GM19043 (cell line): ENCODE measurements around the gene FGD6.
"Not testable (repeated sequence)": the region's sequence is repeated elsewhere in the genome, so short reads cannot be mapped to it uniquely, and the experiment has no call there.

ENCODE experiments used
- ATAC-seq: cut with Tn5 transposase; IDR thresholded peaks from one replicate; pipeline ENCODE4 v1.9.1; 2021; ENCODE audit warnings: low read depth; ENCODE audit not compliant: unreplicated experiment

FGD6 gene

GRCh38 chr12:95217377-95218149, at the start of gene FGD6, which contains the start of gene VEZT:
Gene FGD6, minus strand, starts transcription at chr12:95217467. Its CDS starts 227 bp downstream, at chr12:95217240.
Gene VEZT, plus strand, starts transcription at chr12:95217807. Its CDS starts 44 bp downstream, at chr12:95217851.
- peak; percentile 87 for ATAC-seq

- ATAC-seq: no peak
Measured at GRCh38 chr12:95266254-95266653, 49.0 kb upstream of the FGD6 start.

- ATAC-seq: no peak
Measured at GRCh38 chr12:95265765-95266164, 48.5 kb upstream of the FGD6 start.

GRCh38 chr12:95262808-95263207, 45.5 kb upstream of the FGD6 start:
- ATAC-seq: no peak

GRCh38 chr12:95261109-95261508, 43.8 kb upstream of the FGD6 start:
- no peak for ATAC-seq

GRCh38 chr12:95259368-95259767, 42.1 kb upstream of the FGD6 start:
- ATAC-seq: no peak

GRCh38 chr12:95258803-95259202, 41.5 kb upstream of the FGD6 start:
- ATAC-seq: no peak

GRCh38 chr12:95258151-95258550, 40.9 kb upstream of the FGD6 start:
- ATAC-seq: no peak

GRCh38 chr12:95257541-95257940, 40.3 kb upstream of the FGD6 start:
- ATAC-seq: no peak

- ATAC-seq: no peak
Measured at GRCh38 chr12:95253386-95253785, 36.1 kb upstream of the FGD6 start.

GRCh38 chr12:95248604-95249360, 31.5 kb upstream of the FGD6 start:
- ATAC-seq: no peak

GRCh38 chr12:95248095-95248494, 30.8 kb upstream of the FGD6 start:
- ATAC-seq: no peak

- ATAC-seq: no peak
Measured at GRCh38 chr12:95244350-95244749, 27.1 kb upstream of the FGD6 start.

- ATAC-seq: no peak
Measured at GRCh38 chr12:95243497-95244183, 26.4 kb upstream of the FGD6 start.

- ATAC-seq: no peak
Measured at GRCh38 chr12:95241761-95242506, 24.7 kb upstream of the FGD6 start.

GRCh38 chr12:95241138-95241537, 23.9 kb upstream of the FGD6 start:
- ATAC-seq: not testable (repeated sequence)

GRCh38 chr12:95240556-95240955, 23.3 kb upstream of the FGD6 start:
- no peak for ATAC-seq

GRCh38 chr12:95239835-95240234, 22.6 kb upstream of the FGD6 start:
- not testable (repeated sequence) for ATAC-seq

GRCh38 chr12:95239216-95239615, 21.9 kb upstream of the FGD6 start:
- no peak for ATAC-seq

GRCh38 chr12:95238150-95238549, 20.9 kb upstream of the FGD6 start:
- no peak for ATAC-seq
